HG02798 (cell line): ENCODE results near the gene TMCO6.

Experiments used
- ATAC-seq: cut with Tn5 transposase; IDR thresholded peaks from one replicate; pipeline ENCODE4 v1.9.1; 2021; ENCODE audit warnings: mild to moderate bottlenecking; ENCODE audit not compliant: unreplicated experiment, poor library complexity

TMCO6 gene

GRCh38 chr5:140671472-140672125, 32.3 kb downstream of the TMCO6 start:
- no peak for ATAC-seq

- ATAC-seq, result no peak
These were observed 33.4 kb downstream of the TMCO6 start for GRCh38 chr5:140672455-140673186.

GRCh38 chr5:140673187-140673976, 34.1 kb downstream of the TMCO6 start, which contains the start of gene DND1:
DND1 (minus strand) TSS chr5:140673576; CDS start chr5:140673542, 34 bp downstream.
- ATAC-seq, result no peak

GRCh38 chr5:140674211-140674610, 35.0 kb downstream of the TMCO6 start:
- ATAC-seq, result no peak

DNA sequence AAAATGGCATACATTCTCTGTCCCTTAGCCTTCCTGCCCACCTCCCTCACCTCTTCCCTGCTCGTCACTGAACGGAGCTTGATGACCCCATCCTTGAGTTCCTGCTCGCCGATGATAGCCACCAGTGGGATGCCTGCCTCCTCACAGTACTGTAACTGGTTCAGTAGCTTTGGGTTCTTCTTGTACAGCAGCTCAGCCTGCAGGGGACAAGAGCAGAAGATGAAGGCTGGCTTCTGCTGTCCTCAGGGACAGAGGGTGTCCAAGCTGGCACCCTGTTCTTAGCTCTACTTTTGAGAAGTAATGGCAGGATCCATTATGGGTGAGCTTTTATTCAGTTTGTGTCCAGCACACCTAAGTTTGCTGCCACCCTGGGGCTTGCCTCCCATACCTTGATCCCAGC, 35.4 kb downstream of the TMCO6 start:
- ATAC-seq, result no peak

DNA sequence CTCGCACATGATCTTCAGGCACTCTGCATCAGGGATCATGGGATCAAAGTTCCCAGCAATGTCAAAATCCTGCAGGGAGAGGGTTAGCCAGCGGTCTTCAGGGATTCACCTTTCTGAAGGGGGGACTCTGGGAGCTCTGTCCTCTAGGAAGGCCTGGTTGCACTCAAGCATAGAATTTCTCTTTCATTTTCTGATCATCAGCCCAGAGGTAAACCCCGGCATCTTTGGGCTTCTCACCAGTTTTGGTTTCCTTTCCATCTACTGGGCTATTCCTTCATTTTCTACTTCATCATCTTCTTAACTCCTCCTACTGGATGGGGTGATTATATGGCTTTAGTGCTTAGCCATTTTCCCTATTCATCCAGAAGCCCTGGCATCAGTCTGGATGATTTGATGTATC, 38.7 kb downstream of the TMCO6 start:
- ATAC-seq, result peak; percentile 63

DNA sequence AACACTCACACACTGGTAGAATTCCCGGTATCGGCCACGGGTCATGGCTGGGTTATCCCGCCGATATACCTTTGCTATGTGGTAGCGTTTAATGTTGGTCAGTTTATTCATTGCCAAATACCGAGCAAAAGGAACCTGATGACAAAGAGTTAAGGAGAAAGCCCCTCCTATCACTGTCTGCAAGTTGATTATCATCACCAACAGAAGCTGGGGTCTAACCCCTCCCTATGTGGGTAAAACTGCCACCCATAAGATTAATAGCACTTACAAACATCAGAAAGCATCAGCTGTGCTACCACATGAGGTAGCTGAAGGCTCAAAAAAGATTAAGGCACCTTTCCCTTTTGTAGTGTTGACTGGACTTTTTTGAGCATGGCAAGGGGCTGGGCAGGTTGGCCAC, 39.7 kb downstream of the TMCO6 start:
- ATAC-seq, result no peak

DNA sequence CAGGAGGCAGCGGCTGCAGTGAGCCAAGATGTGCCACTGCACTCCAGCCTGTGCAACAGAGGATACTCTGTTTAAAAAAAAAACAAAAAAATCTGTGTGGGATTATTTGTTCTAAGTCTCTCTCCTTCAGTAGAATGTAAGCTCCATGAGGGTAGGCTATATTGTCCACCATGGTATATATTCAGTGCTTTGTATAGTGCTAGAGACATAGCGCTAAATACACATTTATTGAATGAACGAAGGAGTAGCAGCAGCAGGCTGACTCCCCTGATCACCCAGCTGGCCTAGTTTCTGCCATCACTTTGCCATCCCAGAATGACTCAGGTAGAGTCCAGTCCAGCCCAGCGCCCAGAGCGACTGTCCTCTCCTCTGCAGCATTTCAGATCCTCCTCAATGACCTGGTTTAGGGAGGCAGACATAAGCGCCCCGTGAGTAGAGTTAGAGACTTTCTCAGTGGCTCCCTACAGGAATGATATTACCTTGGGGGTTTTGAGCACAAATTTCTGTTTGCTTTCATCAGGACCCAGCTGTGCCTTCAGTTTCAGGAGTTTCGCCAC, 51.2 kb downstream of the TMCO6 start:
- no peak for ATAC-seq

GRCh38 chr5:140690941-140691924, 52.0 kb downstream of the TMCO6 start, which contains the start of the genes HARS1 and HARS2:
HARS1 (minus strand) TSS chr5:140691370; CDS start chr5:140691304, 66 bp downstream.
HARS2 (plus strand) TSS chr5:140691455; CDS start chr5:140691649, 194 bp downstream.
- peak; percentile 97 for ATAC-seq

- ATAC-seq, result no peak
These were observed 55.0 kb downstream of the TMCO6 start for GRCh38 chr5:140694276-140694675.
